ENCODE measurements around the gene ARHGEF28. TPM values are rescaled to one million over a fixed set of nuclear protein-coding genes. Genes with fewer than 3 reads are reported as not detected.
A peak's percentile ranks its signal among the peaks of the same experiment; 100 is the strongest.

ARHGEF28 gene
- total and polyA plus RNA-seq, 8 donors = 14.9 to 36.2 (median 24.6) TPM

DNA sequence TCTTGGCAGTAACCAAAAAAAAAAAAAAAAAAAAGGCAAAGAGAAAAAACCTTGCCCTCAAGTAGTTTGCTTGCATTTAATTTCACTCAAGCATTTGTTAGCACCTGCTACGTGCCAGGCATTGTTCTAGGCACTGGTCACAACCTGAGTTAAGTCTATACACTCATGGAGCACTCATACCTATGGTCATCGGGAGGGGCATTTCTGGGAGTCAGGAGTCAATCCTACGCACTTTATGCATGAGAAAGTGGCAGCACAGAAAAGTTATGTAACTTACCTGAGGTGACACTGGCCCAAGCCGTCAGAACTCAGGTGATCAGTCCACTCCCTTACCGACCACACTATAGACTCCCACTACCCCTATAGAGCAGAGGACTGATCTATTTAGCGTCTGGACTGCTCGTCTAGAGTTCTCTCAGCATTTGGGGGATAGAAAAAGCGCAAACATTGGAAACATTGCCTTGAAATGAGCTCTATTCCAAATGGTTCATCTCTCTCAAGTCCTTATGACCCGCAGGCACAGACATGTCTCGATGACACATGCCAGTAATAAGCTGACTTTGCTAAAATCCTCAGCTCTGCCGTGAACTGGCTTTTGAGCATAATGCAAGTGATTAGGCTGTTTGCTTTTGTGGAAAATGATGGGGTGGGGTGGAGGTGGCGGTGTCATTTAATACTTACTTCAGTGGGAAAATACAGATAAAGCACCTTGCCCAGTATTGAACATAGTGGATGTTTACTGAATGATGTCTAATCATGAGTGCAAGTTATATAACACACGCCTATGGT, 160.2 kb downstream of the ARHGEF28 start:
- Histone ChIP-seq H3K4me1 (peaks cover 0 to 12% (median 6%) of the 10 kb centered on the region in 3 donors), H3K27ac (no peak overlapping the region), H3K36me3 (no peaks in the 10 kb centered on the region), H3K27me3 (no peaks in the 10 kb centered on the region), H3K4me3 (no peak overlapping the region), H3K9me3 (no peaks in the 10 kb centered on the region)
- ATAC-seq (peak; percentile 60 to 74 (median 66)), FAIRE-seq (no peak), DNase-seq (no peak)
- 62% methylated on average over 13 of the region's 13 CpGs for WGBS, 2 donors
- TF ChIP-seq, protein P1, sequence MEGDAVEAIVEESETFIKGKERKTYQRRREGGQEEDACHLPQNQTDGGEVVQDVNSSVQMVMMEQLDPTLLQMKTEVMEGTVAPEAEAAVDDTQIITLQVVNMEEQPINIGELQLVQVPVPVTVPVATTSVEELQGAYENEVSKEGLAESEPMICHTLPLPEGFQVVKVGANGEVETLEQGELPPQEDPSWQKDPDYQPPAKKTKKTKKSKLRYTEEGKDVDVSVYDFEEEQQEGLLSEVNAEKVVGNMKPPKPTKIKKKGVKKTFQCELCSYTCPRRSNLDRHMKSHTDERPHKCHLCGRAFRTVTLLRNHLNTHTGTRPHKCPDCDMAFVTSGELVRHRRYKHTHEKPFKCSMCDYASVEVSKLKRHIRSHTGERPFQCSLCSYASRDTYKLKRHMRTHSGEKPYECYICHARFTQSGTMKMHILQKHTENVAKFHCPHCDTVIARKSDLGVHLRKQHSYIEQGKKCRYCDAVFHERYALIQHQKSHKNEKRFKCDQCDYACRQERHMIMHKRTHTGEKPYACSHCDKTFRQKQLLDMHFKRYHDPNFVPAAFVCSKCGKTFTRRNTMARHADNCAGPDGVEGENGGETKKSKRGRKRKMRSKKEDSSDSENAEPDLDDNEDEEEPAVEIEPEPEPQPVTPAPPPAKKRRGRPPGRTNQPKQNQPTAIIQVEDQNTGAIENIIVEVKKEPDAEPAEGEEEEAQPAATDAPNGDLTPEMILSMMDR (IDR thresholded peaks at IDR 0.05) = no peak
- intact Hi-C loops (cut with DNase I) = no loop called here

DNA sequence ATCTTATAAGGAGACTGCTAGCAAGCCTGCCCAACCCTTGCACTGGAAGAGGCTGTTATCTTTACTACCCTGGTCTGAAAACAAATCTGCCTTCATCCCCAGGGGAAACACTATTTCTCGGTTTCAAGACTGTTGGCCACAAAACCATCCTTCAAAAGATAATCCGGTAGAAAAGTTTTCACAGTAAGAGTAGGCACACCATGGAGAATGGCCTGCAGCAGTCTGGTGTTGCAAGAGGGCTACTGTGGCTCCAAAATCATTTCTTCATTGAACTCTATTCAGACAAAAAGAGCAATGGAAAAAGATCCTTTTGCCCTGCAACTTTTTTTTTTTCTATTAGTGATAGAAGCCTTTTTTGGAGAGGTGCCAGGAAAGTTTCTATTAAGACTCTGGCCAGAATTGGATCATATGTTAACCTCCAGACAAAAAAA, 163.9 kb downstream of the ARHGEF28 start:
- FAIRE-seq = no peak
- ATAC-seq = peak in 1 of 4 donors; percentile 10
- peaks cover 0 to 12% (median 6%) of the 10 kb centered on the region in 3 donors for H3K4me1 ChIP-seq
- H3K27ac ChIP-seq = no peak overlapping the region
- no peak for DNase-seq
- TF ChIP-seq, protein P1 (IDR thresholded peaks at IDR 0.05) = no peak
- H3K36me3 ChIP-seq = no peaks in the 10 kb centered on the region
- intact Hi-C loops (cut with DNase I) = loop anchor here (5.0 to 10.0 kb wide), 3 partner anchors 198 to 205 kb away; no protein-coding TSS in a partner anchor
- no peaks in the 10 kb centered on the region for H3K9me3 ChIP-seq
- no peak overlapping the region for H3K4me3 ChIP-seq
- H3K27me3 ChIP-seq = no peaks in the 10 kb centered on the region
- WGBS, 2 donors = 57 to 68% methylated on average over 2 of the region's 2 CpGs

DNA sequence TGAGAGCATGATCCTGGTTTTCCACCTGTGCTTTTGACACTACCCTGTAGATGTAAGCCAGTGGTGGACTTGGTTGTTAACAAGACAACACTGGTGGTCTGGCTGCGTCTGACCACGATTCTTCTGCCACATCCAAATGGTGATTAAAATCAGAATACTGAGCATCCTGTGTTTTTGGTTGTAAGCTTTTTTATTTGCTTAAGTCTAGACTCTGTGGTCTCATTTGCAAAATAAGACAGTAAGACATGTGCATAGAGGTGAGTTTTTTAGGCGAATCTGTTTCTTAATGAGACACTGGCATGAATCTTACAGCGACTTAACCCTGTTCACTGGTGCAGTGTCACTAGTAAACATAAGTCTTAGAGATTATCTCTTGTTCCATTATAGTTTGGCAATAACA, 165.4 kb downstream of the ARHGEF28 start:
- intact Hi-C loops (cut with DNase I) = loop anchor here (5.0 to 10.0 kb wide), 3 partner anchors 199 to 207 kb away; no protein-coding TSS in a partner anchor
- DNase-seq (no peak), ATAC-seq (no peak), FAIRE-seq (no peak)
- Histone ChIP-seq H3K4me3 (no peak overlapping the region), H3K36me3 (no peaks in the 10 kb centered on the region), H3K4me1 (peaks cover 0 to 11% (median 8%) of the 10 kb centered on the region in 3 donors), H3K9me3 (no peaks in the 10 kb centered on the region), H3K27me3 (no peaks in the 10 kb centered on the region), H3K27ac (no peak overlapping the region)
- TF ChIP-seq, protein P1 (IDR thresholded peaks at IDR 0.05) = no peak
- WGBS, 2 donors = 75 to 78% methylated on average over 4 of the region's 4 CpGs

DNA sequence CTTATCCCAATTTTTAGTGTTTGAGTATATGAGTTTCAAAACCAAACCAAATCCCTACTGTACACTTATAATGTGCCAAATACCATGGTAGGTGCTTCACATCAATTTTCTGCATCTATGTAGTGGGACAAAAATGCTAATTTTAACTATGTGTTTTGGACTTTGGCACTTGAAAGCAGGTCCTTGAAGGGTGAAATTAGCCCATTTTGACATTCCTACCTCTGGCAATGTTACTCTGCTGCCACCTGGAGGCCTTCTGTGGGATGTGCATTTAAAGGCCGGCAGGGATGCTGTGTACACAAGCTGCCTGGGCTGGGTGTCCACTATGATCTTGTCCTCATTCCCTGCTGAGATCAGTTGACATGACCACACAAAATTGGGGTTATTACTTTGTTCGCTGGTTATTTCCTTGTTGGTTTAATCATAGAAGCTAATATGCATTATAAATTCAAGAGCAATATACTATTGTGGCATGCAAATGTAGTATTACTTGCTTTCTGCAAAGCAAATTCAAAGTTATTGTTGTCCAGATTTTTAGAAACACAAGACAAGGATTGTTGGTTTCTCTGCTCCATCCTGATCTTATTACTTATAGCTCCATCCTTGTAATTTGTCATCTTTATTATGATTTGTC, 166.8 kb downstream of the ARHGEF28 start:
- peak; percentile 88 to 94 (median 94) for ATAC-seq
- Histone ChIP-seq H3K27me3 (no peaks in the 10 kb centered on the region), H3K36me3 (peaks cover 0 to 6% (median 0%) of the 10 kb centered on the region in 3 donors), H3K4me1 (peaks cover 0 to 12% (median 5%) of the 10 kb centered on the region in 3 donors), H3K4me3 (no peak overlapping the region), H3K9me3 (no peaks in the 10 kb centered on the region), H3K27ac (no peak overlapping the region)
- WGBS, 2 donors = 0 to 6% methylated on average over 2 of the region's 2 CpGs
- TF ChIP-seq, protein P1 (IDR thresholded peaks at IDR 0.05) = peak; percentile 83 to 94 (median 91)
- peak; percentile 29 for FAIRE-seq
- peak; percentile 40 to 82 (median 74) for DNase-seq
- intact Hi-C loops (cut with DNase I) = loop anchor here (5.0 to 10.0 kb wide), 3 partner anchors 201 to 208 kb away; no protein-coding TSS in a partner anchor

Data from pancreas (tissue), 10 donors.